Retinal pigment epithelial cell (primary cell): ENCODE measurements around the gene GNAO1.

Experiments used
- DNase-seq: peaks from one replicate; pipeline ENCODE4 v3.0.0-alpha.2; 2010; ENCODE audit warnings: low read depth
- H3K4me3 ChIP-seq: 2 replicates; pipeline ENCODE4 v1.5.1; 2011; ENCODE audit warnings: mild to moderate bottlenecking, low read length, control low read depth, moderate library complexity
- TF ChIP-seq, protein P1 (sequence below): conservative IDR thresholded peaks from 2 replicates; pipeline ENCODE4 v1.5.1; 2011; ENCODE audit warnings: low read depth, low read length, control low read depth, inconsistent platforms

Gene GNAO1

GRCh38 chr16:56331915-56332314 is 140.6 kb downstream of the GNAO1 start:
- no peak overlapping the region for H3K4me3 ChIP-seq
- TF ChIP-seq, protein P1, sequence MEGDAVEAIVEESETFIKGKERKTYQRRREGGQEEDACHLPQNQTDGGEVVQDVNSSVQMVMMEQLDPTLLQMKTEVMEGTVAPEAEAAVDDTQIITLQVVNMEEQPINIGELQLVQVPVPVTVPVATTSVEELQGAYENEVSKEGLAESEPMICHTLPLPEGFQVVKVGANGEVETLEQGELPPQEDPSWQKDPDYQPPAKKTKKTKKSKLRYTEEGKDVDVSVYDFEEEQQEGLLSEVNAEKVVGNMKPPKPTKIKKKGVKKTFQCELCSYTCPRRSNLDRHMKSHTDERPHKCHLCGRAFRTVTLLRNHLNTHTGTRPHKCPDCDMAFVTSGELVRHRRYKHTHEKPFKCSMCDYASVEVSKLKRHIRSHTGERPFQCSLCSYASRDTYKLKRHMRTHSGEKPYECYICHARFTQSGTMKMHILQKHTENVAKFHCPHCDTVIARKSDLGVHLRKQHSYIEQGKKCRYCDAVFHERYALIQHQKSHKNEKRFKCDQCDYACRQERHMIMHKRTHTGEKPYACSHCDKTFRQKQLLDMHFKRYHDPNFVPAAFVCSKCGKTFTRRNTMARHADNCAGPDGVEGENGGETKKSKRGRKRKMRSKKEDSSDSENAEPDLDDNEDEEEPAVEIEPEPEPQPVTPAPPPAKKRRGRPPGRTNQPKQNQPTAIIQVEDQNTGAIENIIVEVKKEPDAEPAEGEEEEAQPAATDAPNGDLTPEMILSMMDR: no peak
- DNase-seq: no peak

- no peak overlapping the region for H3K4me3 ChIP-seq
- TF ChIP-seq, protein P1: peak; percentile 21
- no peak for DNase-seq
These were observed 141.3 kb downstream of the GNAO1 start for GRCh38 chr16:56332464-56333079.

DNA sequence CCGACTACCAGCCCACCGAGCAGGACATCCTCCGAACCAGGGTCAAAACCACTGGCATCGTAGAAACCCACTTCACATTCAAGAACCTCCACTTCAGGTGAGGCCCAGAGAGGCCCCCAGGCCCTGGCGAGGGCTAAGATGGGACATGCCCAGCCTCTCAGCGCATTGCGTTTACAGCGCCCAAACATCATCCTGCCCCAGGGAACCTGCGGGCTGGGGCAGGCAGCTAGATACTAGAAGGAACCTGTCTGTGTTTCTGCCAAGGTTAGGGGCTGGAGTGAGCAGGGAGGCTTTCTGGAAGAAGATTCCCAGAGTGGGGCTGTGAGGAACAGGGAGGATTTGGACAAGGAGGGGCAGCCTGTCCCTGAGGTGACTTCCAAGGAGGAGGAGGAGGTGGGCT is 143.5 kb downstream of the GNAO1 start:
- no peak for DNase-seq
- TF ChIP-seq, protein P1: no peak

DNA sequence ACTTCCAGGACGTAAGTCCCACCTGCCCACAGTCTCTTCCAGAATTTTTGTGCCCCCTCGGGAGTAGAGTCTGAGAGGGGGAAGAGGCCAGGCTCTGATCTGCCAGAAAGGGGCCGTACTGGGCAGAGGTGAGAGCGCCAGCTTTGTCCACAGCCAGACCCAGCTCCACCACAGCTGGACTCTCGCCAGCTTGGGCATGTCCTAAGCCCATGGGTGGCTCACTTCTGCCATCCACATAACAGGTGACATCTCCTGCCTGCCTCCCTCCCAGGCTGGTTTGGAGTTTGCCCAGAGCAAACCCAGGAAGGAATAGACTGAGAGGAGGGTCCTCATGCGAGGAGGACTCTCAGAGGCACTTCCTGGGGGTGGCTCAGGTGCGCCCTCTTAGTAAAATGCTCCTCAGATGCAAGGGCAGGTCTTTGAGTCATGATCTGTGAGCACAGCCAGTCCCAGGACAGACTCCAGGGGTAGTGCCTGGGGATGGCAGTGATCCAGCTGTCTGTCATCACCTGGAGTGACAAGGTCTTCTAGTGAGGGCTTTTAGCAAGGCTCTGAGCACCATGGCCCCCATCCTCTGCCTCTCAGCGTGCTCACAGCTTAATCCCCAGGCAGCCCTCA is 144.9 kb downstream of the GNAO1 start:
- DNase-seq: no peak
- TF ChIP-seq, protein P1: no peak
- H3K4me3 ChIP-seq: no peak overlapping the region

More for the DNA sequence above, 143.5 kb downstream of the GNAO1 start:
- H3K4me3 ChIP-seq: no peak overlapping the region

DNA sequence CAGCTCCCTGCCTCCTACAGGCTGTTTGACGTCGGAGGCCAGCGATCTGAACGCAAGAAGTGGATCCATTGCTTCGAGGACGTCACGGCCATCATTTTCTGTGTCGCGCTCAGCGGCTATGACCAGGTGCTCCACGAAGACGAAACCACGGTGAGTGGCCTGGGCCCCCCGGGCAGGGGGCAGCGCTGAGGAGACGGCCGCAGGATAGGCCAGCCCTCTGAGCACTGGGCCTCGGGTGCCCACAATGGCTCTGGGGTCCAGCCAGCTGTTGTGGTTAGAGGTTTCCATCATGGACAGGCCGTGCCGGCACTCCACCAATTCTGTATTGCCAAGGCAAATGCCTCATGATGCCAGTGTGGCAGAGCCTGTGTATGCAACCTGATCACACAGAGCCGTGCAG is 145.4 kb downstream of the GNAO1 start:
- H3K4me3 ChIP-seq: no peak overlapping the region
- DNase-seq: no peak
- TF ChIP-seq, protein P1: no peak

GRCh38 chr16:56337131-56337857 is 146.0 kb downstream of the GNAO1 start:
- TF ChIP-seq, protein P1: no peak
- no peak overlapping the region for H3K4me3 ChIP-seq

More at GRCh38 chr16:56337131-56337857, 146.0 kb downstream of the GNAO1 start:
- no peak for DNase-seq
